ENCODE measurements around the gene BRAF. TPM values are rescaled to one million over a fixed set of nuclear protein-coding genes. Genes with fewer than 3 reads are reported as not detected.
"Not testable (repeated sequence)": the region's sequence is repeated elsewhere in the genome, so short reads cannot be mapped to it uniquely, and the experiment has no call there.

Gene BRAF
- total RNA-seq, 1 donor from 2014 or later = 52.8 TPM

- Histone ChIP-seq H3K9me3 (no peaks in the 10 kb centered on the region), H3K4me1 (no peaks in the 10 kb centered on the region), H3K4me3 (no peak overlapping the region), H3K27me3 (no peaks in the 10 kb centered on the region), H3K36me3 (no peaks in the 10 kb centered on the region), H3K27ac (no peak overlapping the region)
- DNase-seq (ENCODE audit: extremely low spot score in 2 of 2) = no peak
- intact Hi-C loops (cut with DNase I) = no loop called here
- TF ChIP-seq POLR2A (IDR thresholded peaks at IDR 0.05) = no peak
- TF ChIP-seq, protein P1, sequence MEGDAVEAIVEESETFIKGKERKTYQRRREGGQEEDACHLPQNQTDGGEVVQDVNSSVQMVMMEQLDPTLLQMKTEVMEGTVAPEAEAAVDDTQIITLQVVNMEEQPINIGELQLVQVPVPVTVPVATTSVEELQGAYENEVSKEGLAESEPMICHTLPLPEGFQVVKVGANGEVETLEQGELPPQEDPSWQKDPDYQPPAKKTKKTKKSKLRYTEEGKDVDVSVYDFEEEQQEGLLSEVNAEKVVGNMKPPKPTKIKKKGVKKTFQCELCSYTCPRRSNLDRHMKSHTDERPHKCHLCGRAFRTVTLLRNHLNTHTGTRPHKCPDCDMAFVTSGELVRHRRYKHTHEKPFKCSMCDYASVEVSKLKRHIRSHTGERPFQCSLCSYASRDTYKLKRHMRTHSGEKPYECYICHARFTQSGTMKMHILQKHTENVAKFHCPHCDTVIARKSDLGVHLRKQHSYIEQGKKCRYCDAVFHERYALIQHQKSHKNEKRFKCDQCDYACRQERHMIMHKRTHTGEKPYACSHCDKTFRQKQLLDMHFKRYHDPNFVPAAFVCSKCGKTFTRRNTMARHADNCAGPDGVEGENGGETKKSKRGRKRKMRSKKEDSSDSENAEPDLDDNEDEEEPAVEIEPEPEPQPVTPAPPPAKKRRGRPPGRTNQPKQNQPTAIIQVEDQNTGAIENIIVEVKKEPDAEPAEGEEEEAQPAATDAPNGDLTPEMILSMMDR (IDR thresholded peaks at IDR 0.05) = no peak
- no peak for TF ChIP-seq POLR2AphosphoS5 (IDR thresholded peaks at IDR 0.05; ENCODE audit: insufficient read depth in 1 of 2, low read depth in 1 of 2)
These were observed 13.1 kb upstream of the BRAF start for GRCh38 chr7:140937702-140938264.

DNA sequence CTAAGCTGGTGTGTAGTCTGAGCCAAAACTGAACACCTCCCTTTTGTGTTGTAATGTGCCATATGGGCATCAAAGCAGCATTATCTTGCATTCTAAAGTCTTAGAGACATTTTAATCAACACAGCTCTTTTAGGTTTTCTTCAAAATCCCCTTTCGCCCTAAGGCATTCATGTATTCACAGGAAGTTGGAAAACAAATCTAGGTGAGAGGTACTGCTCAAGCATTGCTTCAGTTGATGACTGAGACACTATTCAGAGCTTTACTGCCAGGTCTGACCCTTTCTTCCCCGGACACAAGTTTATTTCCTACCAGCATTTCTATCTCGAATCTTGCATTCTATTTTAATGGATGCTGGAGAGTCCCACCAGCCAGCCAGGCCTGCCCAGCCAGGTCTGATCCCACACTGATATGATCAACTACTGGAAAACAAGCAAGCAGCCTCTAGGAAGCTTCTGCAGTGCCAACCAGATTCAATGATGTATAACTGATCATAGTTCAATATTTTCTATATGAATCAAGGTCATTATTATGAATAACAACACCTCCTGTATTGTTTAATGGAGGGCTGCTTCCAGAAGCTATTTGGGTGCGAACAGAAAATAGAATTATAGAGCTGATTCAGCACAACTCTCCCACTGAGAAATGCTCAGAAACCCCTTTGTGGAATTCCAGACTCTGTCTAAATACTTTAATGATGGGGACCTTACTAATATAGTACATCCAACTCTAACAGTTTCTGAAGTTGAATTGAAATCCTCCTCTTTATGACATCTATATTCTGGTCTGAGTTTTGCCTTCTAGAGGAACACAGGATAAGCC, 4.0 kb upstream of the BRAF start:
- H3K4me1 ChIP-seq = peaks cover 6% of the 10 kb centered on the region
- no peaks in the 10 kb centered on the region for H3K27me3 ChIP-seq
- DNase-seq (ENCODE audit: extremely low spot score in 2 of 2) = no peak
- no peaks in the 10 kb centered on the region for H3K36me3 ChIP-seq
- no peak overlapping the region for H3K4me3 ChIP-seq
- no peak for TF ChIP-seq POLR2AphosphoS5 (IDR thresholded peaks at IDR 0.05; ENCODE audit: insufficient read depth in 1 of 2, low read depth in 1 of 2)
- TF ChIP-seq POLR2A (IDR thresholded peaks at IDR 0.05) = no peak
- TF ChIP-seq, protein P1 (IDR thresholded peaks at IDR 0.05) = no peak
- no peak overlapping the region for H3K27ac ChIP-seq
- intact Hi-C loops (cut with DNase I) = no loop called here
- no peaks in the 10 kb centered on the region for H3K9me3 ChIP-seq

DNA sequence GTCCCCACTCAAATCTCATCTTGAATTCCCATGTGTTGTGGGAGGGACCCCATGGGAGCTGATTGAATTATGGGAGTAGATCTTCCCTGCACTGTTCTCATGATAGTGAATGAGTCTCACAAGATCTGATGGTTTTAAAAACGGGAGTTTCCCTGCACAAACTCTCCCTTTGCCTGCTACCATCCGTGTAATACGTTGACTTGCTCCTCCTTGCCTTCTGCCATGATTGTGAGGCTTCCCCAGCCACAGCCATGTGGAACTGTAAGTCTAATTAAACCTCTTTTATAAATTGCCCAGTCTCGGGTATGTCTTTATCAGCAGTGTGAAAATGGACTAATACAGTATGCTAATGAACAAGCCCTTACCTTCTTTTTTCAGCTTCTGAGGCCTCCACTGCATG, 3.2 kb upstream of the BRAF start:
- H3K4me3 ChIP-seq; H3K27ac ChIP-seq; H3K27me3 ChIP-seq; DNase-seq (ENCODE audit: extremely low spot score in 2 of 2); intact Hi-C loops (cut with DNase I); H3K36me3 ChIP-seq; H3K9me3 ChIP-seq: not testable (repeated sequence)
- H3K4me1 ChIP-seq = peaks cover 13% of the 10 kb centered on the region

DNA sequence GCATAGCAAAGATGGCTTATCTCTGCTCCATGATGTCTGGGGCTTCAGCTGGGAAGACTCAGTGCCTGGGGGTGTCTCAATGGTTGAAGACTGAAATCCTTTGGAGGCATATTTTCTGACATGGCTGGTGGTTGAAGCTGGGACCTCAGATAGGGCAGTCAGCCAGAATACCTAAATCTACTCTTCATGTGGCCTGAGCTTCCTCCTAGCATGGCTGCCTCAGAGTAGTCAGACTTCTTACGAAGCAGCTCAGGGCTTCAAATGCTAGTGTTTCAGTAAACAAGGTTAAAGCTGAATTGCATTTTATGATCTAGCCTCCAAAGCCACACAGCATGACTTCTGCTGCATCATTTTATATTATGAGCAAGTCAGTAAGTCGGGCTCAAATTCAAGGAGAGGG, 2.6 kb upstream of the BRAF start:
- DNase-seq (ENCODE audit: extremely low spot score in 2 of 2) = no peak
- intact Hi-C loops (cut with DNase I) = no loop called here
- no peak for TF ChIP-seq POLR2A (IDR thresholded peaks at IDR 0.05)
- TF ChIP-seq POLR2AphosphoS5 (IDR thresholded peaks at IDR 0.05; ENCODE audit: insufficient read depth in 1 of 2, low read depth in 1 of 2) = no peak
- TF ChIP-seq, protein P1 (IDR thresholded peaks at IDR 0.05) = no peak

DNA sequence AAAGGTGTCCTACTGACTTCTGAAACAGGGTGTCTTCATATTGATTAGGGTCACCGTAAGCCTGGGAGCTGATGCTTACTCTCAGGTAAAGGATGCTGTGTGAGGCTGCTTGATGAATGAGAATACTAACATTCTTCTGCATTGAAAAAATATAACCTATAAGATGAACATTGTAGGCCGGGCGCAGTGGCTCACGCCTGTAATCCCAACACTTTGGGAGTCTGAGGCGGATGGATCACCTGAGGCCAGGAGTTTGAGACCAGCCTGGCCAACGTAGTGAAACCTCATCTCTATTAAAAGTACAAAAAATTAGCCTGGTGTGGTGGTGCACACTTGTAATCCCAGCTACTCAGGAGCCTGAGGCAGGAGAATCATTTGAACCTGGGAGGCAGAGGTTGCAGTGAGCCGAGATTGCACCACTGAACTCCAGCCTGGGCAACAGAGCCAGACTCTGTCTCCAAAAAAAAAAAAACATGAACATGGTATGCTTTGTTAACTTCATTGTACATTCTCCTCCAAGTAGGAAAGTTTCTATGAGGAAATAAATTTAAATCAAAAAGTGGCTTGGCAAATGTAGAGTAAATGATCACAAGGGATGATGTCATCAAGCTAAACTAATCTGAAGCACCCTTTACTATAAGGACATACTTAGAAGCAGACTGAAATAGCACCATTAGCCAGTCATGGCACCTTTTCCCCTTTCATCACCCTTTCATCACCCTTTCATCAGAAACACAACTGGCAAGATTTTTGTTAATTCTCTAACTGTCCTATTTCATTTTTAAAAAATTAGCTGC, 1.5 kb upstream of the BRAF start:
- no peak for DNase-seq (ENCODE audit: extremely low spot score in 2 of 2)
- H3K9me3 ChIP-seq = no peaks in the 10 kb centered on the region
- H3K27ac ChIP-seq = no peak overlapping the region
- H3K4me1 ChIP-seq = peaks cover 25% of the 10 kb centered on the region
- TF ChIP-seq POLR2AphosphoS5 (IDR thresholded peaks at IDR 0.05; ENCODE audit: insufficient read depth in 1 of 2, low read depth in 1 of 2) (no peak), POLR2A (IDR thresholded peaks at IDR 0.05) (no peak)
- TF ChIP-seq, protein P1 (IDR thresholded peaks at IDR 0.05) = no peak
- no peaks in the 10 kb centered on the region for H3K27me3 ChIP-seq
- H3K36me3 ChIP-seq = no peaks in the 10 kb centered on the region
- no peak overlapping the region for H3K4me3 ChIP-seq
- intact Hi-C loops (cut with DNase I) = no loop called here

More for the DNA sequence above, 2.6 kb upstream of the BRAF start:
- no peaks in the 10 kb centered on the region for H3K27me3 ChIP-seq
- peaks cover 19% of the 10 kb centered on the region for H3K4me1 ChIP-seq
- no peak overlapping the region for H3K27ac ChIP-seq
- H3K9me3 ChIP-seq = no peaks in the 10 kb centered on the region
- no peaks in the 10 kb centered on the region for H3K36me3 ChIP-seq
- H3K4me3 ChIP-seq = no peak overlapping the region
